KMS-11 (cell line): ENCODE measurements around the gene RIN3.

Experiments used
- H2AFZ ChIP-seq: fragments of 200-600 bp; sonication (generic); 2 replicates; pipeline ENCODE4 v1.6.1; 2016; ENCODE audit warnings: antibody characterized with exemption, mixed run types, low read depth
- H3K27ac ChIP-seq: fragments of 200-600 bp; sonication (generic); 2 replicates; pipeline ENCODE4 v1.6.1; 2016; ENCODE audit warnings: mild to moderate bottlenecking, mixed run types
- H3K27me3 ChIP-seq: fragments of 200-600 bp; sonication (generic); 2 replicates; pipeline ENCODE4 v1.6.1; 2017; ENCODE audit warnings: mild to moderate bottlenecking, low read depth, mixed run types, moderate library complexity; ENCODE audit not compliant: insufficient read depth
- H3K36me3 ChIP-seq: fragments of 200-600 bp; sonication (generic); 2 replicates; pipeline ENCODE4 v1.6.1; 2017; ENCODE audit warnings: mild to moderate bottlenecking, mixed run types; ENCODE audit not compliant: insufficient read depth
- H3K4me1 ChIP-seq: fragments of 200-600 bp; sonication (generic); 2 replicates; pipeline ENCODE4 v1.6.1; 2016; ENCODE audit warnings: mild to moderate bottlenecking, low read depth, mixed run types; ENCODE audit not compliant: poor library complexity, severe bottlenecking
- H3K4me2 ChIP-seq: fragments of 200-600 bp; sonication (generic); 2 replicates; pipeline ENCODE4 v1.7.0; 2016; ENCODE audit warnings: mild to moderate bottlenecking, mixed run types
- H3K4me3 ChIP-seq: fragments of 200-600 bp; sonication (generic); IDR thresholded peaks from 2 replicates; pipeline ENCODE4 v1.6.1; 2017; ENCODE audit warnings: low read depth, low read length, mixed read lengths; ENCODE audit not compliant: insufficient read depth
- H3K79me2 ChIP-seq: fragments of 200-600 bp; sonication (generic); 2 replicates; pipeline ENCODE4 v1.6.1; 2016; ENCODE audit warnings: low read depth, mixed run types; ENCODE audit not compliant: insufficient read depth
- H3K9ac ChIP-seq: fragments of 200-600 bp; sonication (generic); 2 replicates; pipeline ENCODE4 v1.6.1; 2016; ENCODE audit warnings: mild to moderate bottlenecking, mixed run types
- H4K20me1 ChIP-seq: fragments of 200-600 bp; sonication (generic); 2 replicates; pipeline ENCODE4 v1.6.1; 2016; ENCODE audit warnings: mild to moderate bottlenecking, mixed run types; ENCODE audit not compliant: insufficient read depth
- TF ChIP-seq, protein P1 (sequence below): fragments of 200-600 bp; sonication (generic); conservative IDR thresholded peaks from 2 replicates; pipeline ENCODE4 v1.6.1; 2017; ENCODE audit warnings: low read depth, mild to moderate bottlenecking, antibody characterized with exemption, low read length, moderate library complexity, mixed read lengths

RIN3 gene

DNA sequence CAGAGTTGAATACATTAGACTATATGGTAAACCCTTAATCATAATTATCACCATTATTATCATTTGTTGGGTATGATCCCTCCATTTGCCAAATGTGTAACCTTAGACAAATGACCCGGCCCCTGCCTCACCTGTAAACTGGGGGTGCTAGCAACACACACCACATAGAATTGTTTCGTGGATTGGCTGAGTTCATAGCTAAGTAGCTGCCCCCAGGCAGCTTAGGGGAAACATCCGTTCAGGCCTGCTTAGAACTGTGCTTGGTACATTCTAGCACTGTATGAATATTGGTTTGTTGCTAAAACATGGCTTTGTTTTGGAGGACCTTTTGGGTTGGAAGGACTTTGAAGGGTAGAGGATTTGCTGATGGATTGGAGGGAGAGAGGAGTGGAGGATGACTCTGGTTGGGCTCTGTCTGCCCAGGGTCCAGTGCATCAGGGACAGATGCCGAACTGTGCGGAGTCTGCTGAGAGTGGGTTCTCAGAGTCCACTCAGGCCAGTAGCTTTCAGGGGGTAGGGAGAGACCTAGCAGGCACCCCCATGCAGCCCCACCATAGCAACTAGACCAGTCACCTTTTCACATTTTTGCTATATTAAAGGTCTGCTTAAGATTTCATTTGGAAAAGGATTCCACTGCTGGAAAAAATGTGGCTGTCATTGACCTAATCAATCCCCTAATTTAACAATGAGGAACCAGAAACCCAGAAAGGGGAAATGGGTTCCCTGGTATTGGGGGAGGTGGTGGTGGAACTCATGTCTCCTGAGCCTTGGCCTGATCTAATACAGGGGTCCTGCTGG, 2.2 kb downstream of the RIN3 start:
- H2AFZ ChIP-seq, result no peak overlapping the region
- TF ChIP-seq, protein P1, sequence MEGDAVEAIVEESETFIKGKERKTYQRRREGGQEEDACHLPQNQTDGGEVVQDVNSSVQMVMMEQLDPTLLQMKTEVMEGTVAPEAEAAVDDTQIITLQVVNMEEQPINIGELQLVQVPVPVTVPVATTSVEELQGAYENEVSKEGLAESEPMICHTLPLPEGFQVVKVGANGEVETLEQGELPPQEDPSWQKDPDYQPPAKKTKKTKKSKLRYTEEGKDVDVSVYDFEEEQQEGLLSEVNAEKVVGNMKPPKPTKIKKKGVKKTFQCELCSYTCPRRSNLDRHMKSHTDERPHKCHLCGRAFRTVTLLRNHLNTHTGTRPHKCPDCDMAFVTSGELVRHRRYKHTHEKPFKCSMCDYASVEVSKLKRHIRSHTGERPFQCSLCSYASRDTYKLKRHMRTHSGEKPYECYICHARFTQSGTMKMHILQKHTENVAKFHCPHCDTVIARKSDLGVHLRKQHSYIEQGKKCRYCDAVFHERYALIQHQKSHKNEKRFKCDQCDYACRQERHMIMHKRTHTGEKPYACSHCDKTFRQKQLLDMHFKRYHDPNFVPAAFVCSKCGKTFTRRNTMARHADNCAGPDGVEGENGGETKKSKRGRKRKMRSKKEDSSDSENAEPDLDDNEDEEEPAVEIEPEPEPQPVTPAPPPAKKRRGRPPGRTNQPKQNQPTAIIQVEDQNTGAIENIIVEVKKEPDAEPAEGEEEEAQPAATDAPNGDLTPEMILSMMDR, result no peak
- no peaks in the 10 kb centered on the region for H3K36me3 ChIP-seq
- no peak overlapping the region for H3K27ac ChIP-seq
- H3K4me3 ChIP-seq, result no peak overlapping the region
- H3K27me3 ChIP-seq, result no peaks in the 10 kb centered on the region
- no peak overlapping the region for H3K9ac ChIP-seq
- H3K4me2 ChIP-seq, result no peak overlapping the region
- no peaks in the 10 kb centered on the region for H4K20me1 ChIP-seq
- H3K4me1 ChIP-seq, result peaks cover 4% of the 10 kb centered on the region
- H3K79me2 ChIP-seq, result no peaks in the 10 kb centered on the region

DNA sequence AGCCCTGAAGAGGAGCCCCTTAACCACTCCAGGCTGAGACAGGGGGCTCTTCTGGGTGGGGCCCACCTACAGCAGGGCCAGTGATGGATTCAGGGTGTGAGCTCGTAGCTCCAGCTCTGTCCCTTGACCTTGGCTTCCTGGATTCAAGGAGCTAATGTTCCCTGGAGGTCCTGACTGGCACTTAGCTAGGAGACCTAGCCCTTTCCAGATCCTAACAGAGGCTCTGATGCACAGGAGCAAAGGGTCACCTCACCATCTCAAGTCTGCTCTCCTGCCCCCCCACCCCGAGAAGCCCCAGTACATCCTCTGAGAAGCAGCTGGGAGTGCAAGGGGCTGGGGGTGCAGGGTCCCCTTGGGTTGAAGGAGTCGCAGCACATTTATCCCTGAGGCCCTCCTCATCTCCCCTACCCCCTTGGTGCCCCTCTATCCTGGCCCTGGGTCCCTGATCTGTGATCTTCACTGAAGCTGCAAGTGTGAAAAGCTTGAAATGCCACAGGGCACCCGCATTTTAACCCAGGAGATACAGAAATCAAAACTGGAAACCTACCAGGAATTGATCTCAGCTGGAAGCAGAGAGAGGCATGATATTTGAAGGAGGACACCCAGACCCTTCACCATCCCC, 2.9 kb downstream of the RIN3 start:
- Histone ChIP-seq H2AFZ (no peak overlapping the region), H3K4me3 (no peak overlapping the region), H3K4me1 (peaks cover 4% of the 10 kb centered on the region), H4K20me1 (no peaks in the 10 kb centered on the region), H3K4me2 (no peak overlapping the region), H3K27me3 (no peaks in the 10 kb centered on the region), H3K9ac (no peak overlapping the region), H3K79me2 (no peaks in the 10 kb centered on the region), H3K27ac (no peak overlapping the region), H3K36me3 (no peaks in the 10 kb centered on the region)
- TF ChIP-seq, protein P1, result no peak

DNA sequence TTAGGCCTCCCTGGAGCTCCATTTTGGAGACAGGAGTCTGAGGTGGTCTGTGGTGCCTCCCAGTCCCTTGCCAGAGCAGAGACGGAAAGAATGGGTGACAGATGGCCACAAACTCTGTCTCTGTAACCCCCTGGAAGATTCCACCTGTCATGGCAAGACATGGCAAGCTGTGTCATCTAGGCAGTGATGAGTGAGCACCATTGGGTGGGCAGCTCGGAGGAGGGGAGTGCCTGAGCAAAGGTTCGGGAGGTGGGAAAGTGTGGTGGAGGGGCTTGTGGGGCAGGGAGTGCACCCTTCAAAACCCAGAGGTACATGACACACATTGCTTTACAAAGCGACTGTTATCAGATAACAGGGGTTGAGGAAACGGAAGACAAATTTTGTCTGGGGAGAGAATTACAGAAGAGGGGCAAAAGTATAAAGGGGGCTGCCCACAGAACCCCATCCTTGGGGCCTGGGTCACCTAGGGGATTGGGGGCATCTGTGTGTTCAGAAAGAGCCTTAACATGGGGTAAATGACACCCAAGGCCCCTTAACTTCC, 3.5 kb downstream of the RIN3 start:
- no peak overlapping the region for H2AFZ ChIP-seq
- H3K27me3 ChIP-seq, result no peaks in the 10 kb centered on the region
- H3K4me3 ChIP-seq, result no peak overlapping the region
- TF ChIP-seq, protein P1, result no peak
- H3K36me3 ChIP-seq, result no peaks in the 10 kb centered on the region
- no peak overlapping the region for H3K9ac ChIP-seq
- H3K4me1 ChIP-seq, result peaks cover 4% of the 10 kb centered on the region
- no peak overlapping the region for H3K4me2 ChIP-seq
- no peak overlapping the region for H3K27ac ChIP-seq
- no peaks in the 10 kb centered on the region for H4K20me1 ChIP-seq
- no peaks in the 10 kb centered on the region for H3K79me2 ChIP-seq

DNA sequence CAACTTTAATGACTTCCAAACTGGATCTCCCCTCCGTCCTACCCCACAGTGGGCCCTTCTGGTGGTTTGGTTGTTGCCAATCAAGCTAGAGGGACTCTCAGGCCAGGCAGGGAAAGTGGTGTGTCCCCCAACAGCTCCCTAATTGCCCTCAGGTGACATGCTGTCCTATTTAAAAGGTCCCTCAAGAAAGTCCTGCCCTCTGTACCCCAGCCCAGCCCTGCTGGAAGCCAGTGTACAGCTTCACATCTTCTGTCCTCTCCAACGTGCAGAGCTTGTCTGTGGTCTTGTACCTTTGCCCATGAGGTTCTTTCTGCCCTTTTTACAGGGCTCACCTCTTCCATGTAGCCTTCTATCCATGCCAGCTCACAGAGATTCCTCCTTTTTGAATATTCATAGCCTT, 4.2 kb downstream of the RIN3 start:
- H3K27ac ChIP-seq, result no peak overlapping the region
- no peak overlapping the region for H3K9ac ChIP-seq
- peaks cover 4% of the 10 kb centered on the region for H3K4me1 ChIP-seq
- no peak overlapping the region for H2AFZ ChIP-seq
- H3K27me3 ChIP-seq, result no peaks in the 10 kb centered on the region
- H3K4me3 ChIP-seq, result no peak overlapping the region
- H3K4me2 ChIP-seq, result no peak overlapping the region
- H3K79me2 ChIP-seq, result no peaks in the 10 kb centered on the region
- H4K20me1 ChIP-seq, result no peaks in the 10 kb centered on the region
- H3K36me3 ChIP-seq, result no peaks in the 10 kb centered on the region
- TF ChIP-seq, protein P1, result no peak
